Heart left ventricle (tissue), 13 donors: ENCODE data around the gene ZFR2.

Source experiments
- CTCF ChIP-seq, 12 donors: fragments of 200-600 bp; sonication (generic) in 4 of 12; IDR thresholded peaks; one replicate each; pipeline versions ENCODE4 v1.5.0 to v1.8.0; 2018 to 2022; ENCODE audit warnings: antibody characterized with exemption in 12 of 12, mild to moderate bottlenecking in 5 of 12
- POLR2A ChIP-seq, 2 donors: fragments of 450-650 bp; IDR thresholded peaks; one replicate each; pipeline ENCODE4 v1.6.1; 2017; ENCODE audit warnings: antibody characterized with exemption in 2 of 2, mild to moderate bottlenecking in 2 of 2, moderate library complexity in 2 of 2
- donor health status: ischemic (EF 13 %, LVEDD 7.1; RV severe dilation, severe dysfunction).
- donor health status: DM: no; HTN: yes; CAD: no.
- donor health status: DM: no; HTN: no; CAD: no.
- donor health status: ischemic (EF 25% LVEDD 6.9; RV normal size, moderate dysfunction).
- donor health status: ischemic (EF 25% LVEDD 5.7; RV mildly dilated, moderate dysfunction).
- donor health status: ischemic (EF 35%, LVEDD 5.7; RV mildly dilated, moderate dysfunction).
- donor health status: nonischemic (EF 11% LVEDD 7.7; RV severe dilation, severe dysfunction).
- donor health status: DM: yes; HTN: yes; CAD: no.
- donor health status: PGD.
- donor health status: ischemic (EF 29% LVEDD 5.4; RV normal size, mild dysfunction).
- donor health status: nonischemic (EF 23%, LVEDD 6.1; RV moderate dilation, normal function).

- TF ChIP-seq CTCF (IDR thresholded peaks at IDR 0.05) (no peak), POLR2A (IDR thresholded peaks at IDR 0.05) (no peak)
Observed at GRCh38 chr19:3814648-3815047, 54.2 kb downstream of the ZFR2 start.
